Gastrocnemius medialis (tissue), 4 donors: ENCODE data around the gene CITED4.

Experiments
- CTCF ChIP-seq, 5 experiments: fragments of 450-650 bp in 3 of 5; fragments of 200-600 bp in 2 of 5; sonication (generic) in 2 of 5; IDR thresholded peaks in 4 of 5; conservative IDR thresholded peaks in 1 of 5; 1 replicate in 4 of 5; 2 replicates in 1 of 5; pipeline ENCODE4 v1.5.1; 2016 to 2019; ENCODE audit warnings: antibody characterized with exemption in 5 of 5, mild to moderate bottlenecking in 3 of 5, moderate library complexity in 3 of 5
- POLR2A ChIP-seq, 2 donors: fragments of 450-650 bp; IDR thresholded peaks; one replicate each; pipeline ENCODE4 v1.6.1; 2017; ENCODE audit warnings: antibody characterized with exemption in 2 of 2, mild to moderate bottlenecking in 2 of 2, moderate library complexity in 2 of 2

GRCh38 chr1:40894455-40894854 lies 32.3 kb upstream of the CITED4 start:
- TF ChIP-seq CTCF (IDR thresholded peaks at IDR 0.05 in 4 of 5, conservative IDR thresholded peaks at IDR 0.05 in 1 of 5): no peak
- TF ChIP-seq POLR2A (IDR thresholded peaks at IDR 0.05): no peak
